Uterus (tissue), 4 donors: ENCODE measurements around the gene FRMPD4. TPM values are rescaled to one million over a fixed set of nuclear protein-coding genes. Genes with fewer than 3 reads are reported as not detected.

Source experiments
- DNase-seq, 2 donors: peaks; one replicate each; pipeline ENCODE4 v3.0.0-alpha.2; 2019 to 2020
- H3K27ac ChIP-seq, 2 donors: fragments of 200-600 bp; sonication (generic); 1 replicate in 1 of 2; 2 replicates in 1 of 2; pipeline ENCODE4 v1.5.1; 2016 to 2018
- H3K27me3 ChIP-seq, 2 donors: fragments of 200-600 bp; sonication (generic); one replicate each; pipeline ENCODE4 v1.5.1; 2018 to 2019; ENCODE audit warnings: control low read depth in 1 of 2
- H3K36me3 ChIP-seq, 2 donors: fragments of 200-600 bp; sonication (generic); one replicate each; pipeline ENCODE4 v1.5.1; 2019; ENCODE audit warnings: control low read depth in 1 of 2
- H3K4me1 ChIP-seq, 2 donors: fragments of 200-600 bp; sonication (generic); one replicate each; pipeline ENCODE4 v1.5.1; 2018 to 2019; ENCODE audit warnings: control low read depth in 1 of 2
- H3K4me3 ChIP-seq, 2 donors: fragments of 200-600 bp; sonication (generic); 1 replicate in 1 of 2; 2 replicates in 1 of 2; pipeline ENCODE4 v1.5.1; 2018 to 2019; ENCODE audit warnings: mild to moderate bottlenecking in 1 of 2
- H3K9me3 ChIP-seq, 2 donors: fragments of 200-600 bp; sonication (generic); one replicate each; pipeline ENCODE4 v1.5.1; 2019; ENCODE audit warnings: control low read depth in 1 of 2
- CTCF ChIP-seq, 4 experiments: fragments of 200-600 bp in 2 of 4; fragments of 450-650 bp in 2 of 4; sonication (generic) in 2 of 4; IDR thresholded peaks; one replicate each; pipeline ENCODE4 v1.5.1; 2016 to 2019; ENCODE audit warnings: antibody characterized with exemption in 4 of 4, mild to moderate bottlenecking in 2 of 4, moderate library complexity in 1 of 4
- POLR2A ChIP-seq, 2 donors: fragments of 450-650 bp; IDR thresholded peaks; one replicate each; pipeline ENCODE4 v1.6.1; 2016; ENCODE audit warnings: antibody characterized with exemption in 2 of 2, mild to moderate bottlenecking in 1 of 2, moderate library complexity in 1 of 2
- intact Hi-C: fragments of 100-400 bp; cut with DNase I; formaldehyde crosslinking; loops from one replicate; pipeline ENCODE4 v1.15.1; 2023; ENCODE audit warnings: low total_unique reads
- total RNA-seq, 4 donors: library from RNA; depleted of rRNA in 3 of 4; stranded (reverse); fragments of >200 nt in 3 of 4; gene quantifications; one replicate each; pipeline versions ENCODE4 v1.1.0 to v1.2.4, GENCODE V29; 2014 to 2023
- donor health status: DM: yes; HTN: yes; CAD: no.

FRMPD4 gene
- total RNA-seq, 4 donors from 2014 or later, result 0.06 to 0.41 TPM; not detected in 2

GRCh38 chrX:12344954-12345353 lies 206.7 kb downstream of the FRMPD4 start:
- no peaks in the 10 kb centered on the region for H3K9me3 ChIP-seq
- no peaks in the 10 kb centered on the region for H3K4me1 ChIP-seq
- no peak for DNase-seq
- no peak overlapping the region for H3K27ac ChIP-seq
- H3K36me3 ChIP-seq, result no peaks in the 10 kb centered on the region
- intact Hi-C loops, result no loop called here
- TF ChIP-seq CTCF (IDR thresholded peaks at IDR 0.05), result no peak
- no peak for TF ChIP-seq POLR2A (IDR thresholded peaks at IDR 0.05)
- H3K27me3 ChIP-seq, result peaks cover 0 to 4% of the 10 kb centered on the region in 2 donors
- no peak overlapping the region for H3K4me3 ChIP-seq

- no peak for TF ChIP-seq CTCF (IDR thresholded peaks at IDR 0.05)
- TF ChIP-seq POLR2A (IDR thresholded peaks at IDR 0.05), result no peak
- intact Hi-C loops, result no loop called here
- Histone ChIP-seq H3K4me1 (no peaks in the 10 kb centered on the region), H3K36me3 (no peaks in the 10 kb centered on the region), H3K27ac (no peak overlapping the region), H3K9me3 (no peaks in the 10 kb centered on the region), H3K4me3 (no peak overlapping the region), H3K27me3 (peaks cover 0 to 4% of the 10 kb centered on the region in 2 donors)
- DNase-seq, result no peak
Observed at GRCh38 chrX:12349201-12349600, 210.9 kb downstream of the FRMPD4 start.

GRCh38 chrX:12352922-12353321 lies 214.6 kb downstream of the FRMPD4 start:
- TF ChIP-seq POLR2A (IDR thresholded peaks at IDR 0.05) (no peak), CTCF (IDR thresholded peaks at IDR 0.05) (no peak)
- H3K27me3 ChIP-seq, result peaks cover 0 to under 1% of the 10 kb centered on the region in 2 donors
- no peaks in the 10 kb centered on the region for H3K9me3 ChIP-seq
- no peak overlapping the region for H3K27ac ChIP-seq
- no peaks in the 10 kb centered on the region for H3K36me3 ChIP-seq
- DNase-seq, result no peak
- no peak overlapping the region for H3K4me3 ChIP-seq
- no peaks in the 10 kb centered on the region for H3K4me1 ChIP-seq
- intact Hi-C loops, result no loop called here

- TF ChIP-seq POLR2A (IDR thresholded peaks at IDR 0.05) (no peak), CTCF (IDR thresholded peaks at IDR 0.05) (no peak)
Observed at GRCh38 chrX:12360383-12360782, 222.1 kb downstream of the FRMPD4 start.

GRCh38 chrX:12360986-12361598 lies 222.8 kb downstream of the FRMPD4 start:
- no peak overlapping the region for H3K27ac ChIP-seq
- DNase-seq, result no peak
- no peaks in the 10 kb centered on the region for H3K27me3 ChIP-seq
- intact Hi-C loops, result no loop called here
- no peaks in the 10 kb centered on the region for H3K4me1 ChIP-seq
- no peaks in the 10 kb centered on the region for H3K36me3 ChIP-seq
- H3K4me3 ChIP-seq, result no peak overlapping the region
- no peaks in the 10 kb centered on the region for H3K9me3 ChIP-seq
- TF ChIP-seq CTCF (IDR thresholded peaks at IDR 0.05), result no peak
- no peak for TF ChIP-seq POLR2A (IDR thresholded peaks at IDR 0.05)

More at GRCh38 chrX:12360383-12360782, 222.1 kb downstream of the FRMPD4 start:
- Histone ChIP-seq H3K9me3 (no peaks in the 10 kb centered on the region), H3K36me3 (no peaks in the 10 kb centered on the region), H3K27me3 (no peaks in the 10 kb centered on the region), H3K4me1 (no peaks in the 10 kb centered on the region), H3K27ac (no peak overlapping the region), H3K4me3 (no peak overlapping the region)
- no peak for DNase-seq
- intact Hi-C loops, result no loop called here
